Panc1 (cell line): ENCODE measurements around the gene DEUP1. TPM values are rescaled to one million over a fixed set of nuclear protein-coding genes. Genes with fewer than 3 reads are reported as not detected.

Source experiments
- ATAC-seq: fragments of 200-7000 bp; cut with Tn5 transposase; 2 replicates; pipeline ENCODE4 v1.9.1; 2020; ENCODE audit warnings: mild to moderate bottlenecking, moderate library complexity
- BruUV-seq: library from RNA; stranded (reverse); fragments of 400-500 nt; replicated peaks from 2 replicates; lab custom pipeline; 2021; lab: Mats Ljungman, UMichigan
- CTCF ChIA-PET: fragments of 300-600 bp; sonication (Branson Sonifier 250); formaldehyde crosslinking; loops from one replicate; lab custom pipeline; 2022; ENCODE audit warnings: antibody characterized with exemption; lab: Charles Lee
- POLR2A ChIA-PET: fragments of 300-600 bp; sonication (Branson Sonifier 250); formaldehyde crosslinking; loops from one replicate; lab custom pipeline; 2022; ENCODE audit warnings: antibody characterized with exemption; lab: Charles Lee
- DNase-seq: peaks from one replicate; pipeline ENCODE4 v3.0.0-alpha.2; 2010; ENCODE audit warnings: low read depth, low spot score
- H3K27ac ChIP-seq: 2 replicates; pipeline ENCODE4 v1.5.1; 2011; ENCODE audit warnings: mild to moderate bottlenecking, low read length, inconsistent platforms
- H3K27me3 ChIP-seq: fragments of 200-500 bp; sonication (Bioruptor generic); 2 replicates; pipeline ENCODE4 v1.6.0; 2014; ENCODE audit warnings: low read length, inconsistent platforms; ENCODE audit not compliant: control insufficient read depth, insufficient read depth
- H3K36me3 ChIP-seq: fragments of 200-500 bp; sonication (Bioruptor generic); 2 replicates; pipeline ENCODE4 v1.5.1; 2014; ENCODE audit warnings: inconsistent platforms, mild to moderate bottlenecking, low read length, moderate library complexity; ENCODE audit not compliant: control insufficient read depth, insufficient read depth
- H3K4me1 ChIP-seq: 2 replicates; pipeline ENCODE4 v1.5.1; 2011; ENCODE audit warnings: inconsistent platforms, mild to moderate bottlenecking, low read length, moderate library complexity; ENCODE audit not compliant: control insufficient read depth, insufficient read depth
- H3K4me3 ChIP-seq, 2 experiments: 2 replicates each; pipeline ENCODE4 v1.5.1; 2011 to 2012; ENCODE audit warnings: low read depth in 2 of 2, low read length in 2 of 2, mild to moderate bottlenecking in 2 of 2, inconsistent platforms in 1 of 2, moderate library complexity in 1 of 2
- H3K9me3 ChIP-seq: fragments of 200-500 bp; sonication (Bioruptor generic); 2 replicates; pipeline ENCODE4 v1.5.1; 2014; ENCODE audit warnings: low read depth, mild to moderate bottlenecking, inconsistent platforms, low read length, moderate library complexity; ENCODE audit not compliant: control insufficient read depth, insufficient read depth
- POLR2AphosphoS5 ChIP-seq: IDR thresholded peaks from 2 replicates; pipeline ENCODE4 v1.6.1; 2012; ENCODE audit warnings: mild to moderate bottlenecking, low read depth, low read length, moderate library complexity
- SIN3A ChIP-seq: IDR thresholded peaks from 2 replicates; pipeline ENCODE4 v1.6.1; 2012; ENCODE audit warnings: low read depth, mild to moderate bottlenecking, low read length, moderate library complexity, borderline replicate concordance; ENCODE audit not compliant: insufficient read depth
- TCF7L2 ChIP-seq: IDR thresholded peaks from 2 replicates; pipeline ENCODE4 v1.6.1; 2011; ENCODE audit warnings: mild to moderate bottlenecking, low read depth, low read length, inconsistent platforms
- in situ Hi-C: cut with HindIII; loops from 2 replicates; pipeline ENCODE4 v1.10.0; 2016; ENCODE audit warnings: low sequenced_read_pairs, low pct_unique_long_range_greater_than_20kb
- intact Hi-C: fragments of 100-400 bp; cut with micrococcal nuclease; formaldehyde crosslinking; loops from one replicate; pipeline ENCODE4 v1.10.0; 2022; ENCODE audit not compliant: unreplicated experiment
- total RNA-seq: library from RNA; stranded (reverse); gene quantifications from one replicate; pipeline ENCODE4 v1.2.1, GENCODE V29; 2021; ENCODE audit not compliant: unreplicated experiment
- TF ChIP-seq, protein P1 (sequence below), 2 experiments: IDR thresholded peaks; 2 replicates each; pipeline ENCODE4 v1.6.1; 2011 to 2012; ENCODE audit warnings: low read depth in 2 of 2, control low read depth in 1 of 2, low read length in 1 of 2, mild to moderate bottlenecking in 1 of 2, moderate library complexity in 1 of 2; ENCODE audit not compliant: insufficient read depth in 1 of 2
- TF ChIP-seq, protein P2 (sequence below): fragments of 450-650 bp; IDR thresholded peaks from 2 replicates; pipeline ENCODE4 v1.5.1; 2017; ENCODE audit warnings: mild to moderate bottlenecking

DEUP1 gene
- total RNA-seq, 1 experiment from 2014 or later = not detected

DNA sequence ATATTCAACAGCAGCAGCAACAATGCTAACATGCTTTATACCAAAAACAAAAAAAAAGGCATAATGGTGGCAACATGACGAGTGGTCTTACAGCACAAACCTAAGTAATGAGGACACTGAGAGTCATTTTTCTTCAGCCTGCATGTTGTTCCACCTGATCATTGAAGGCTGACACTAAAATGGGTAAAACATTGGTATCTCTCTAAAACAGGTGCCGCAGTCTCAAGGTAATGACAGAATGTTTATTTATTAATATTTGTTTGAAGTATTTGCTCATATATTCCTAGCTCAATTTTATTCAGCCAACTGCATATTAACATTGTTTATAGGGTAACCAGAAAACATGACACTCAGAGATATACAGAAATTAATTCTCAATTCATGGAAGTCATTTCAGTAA, 8.3 kb upstream of the DEUP1 start:
- in situ Hi-C loops = no loop called here

DNA sequence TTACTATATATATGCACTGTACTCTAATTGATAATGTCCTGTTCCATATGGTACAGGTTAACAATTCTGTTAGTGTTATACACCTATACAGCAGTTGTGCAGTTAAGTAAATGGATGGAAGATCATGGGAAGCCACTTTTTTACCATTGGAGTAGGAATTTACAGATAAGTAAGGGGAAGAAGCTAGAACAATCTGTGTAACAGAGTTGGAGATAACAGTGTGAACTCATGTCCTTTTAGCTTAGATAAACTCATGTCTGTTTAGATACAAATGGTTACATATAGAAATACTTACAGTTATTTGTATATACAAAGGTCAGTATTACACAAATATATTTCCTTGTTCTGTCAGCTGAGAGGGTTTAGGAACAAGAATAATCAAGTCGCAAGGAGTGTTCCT, 6.8 kb upstream of the DEUP1 start:
- in situ Hi-C loops = no loop called here
- H3K9me3 ChIP-seq = peaks cover 8% of the 10 kb centered on the region
- intact Hi-C loops = no loop called here
- DNase-seq = no peak
- ChIA-PET POLR2A (no interaction called here), CTCF (no interaction called here)
- H3K4me1 ChIP-seq = no peaks in the 10 kb centered on the region
- H3K27ac ChIP-seq = no peak overlapping the region
- H3K27me3 ChIP-seq = no peaks in the 10 kb centered on the region; the same call in 1 of the 2 replicates
- ATAC-seq = no peak
- H3K4me3 ChIP-seq = no peak overlapping the region
- no peak for TF ChIP-seq TCF7L2
- no peak for TF ChIP-seq POLR2AphosphoS5
- TF ChIP-seq SIN3A = no peak
- TF ChIP-seq, protein P1, sequence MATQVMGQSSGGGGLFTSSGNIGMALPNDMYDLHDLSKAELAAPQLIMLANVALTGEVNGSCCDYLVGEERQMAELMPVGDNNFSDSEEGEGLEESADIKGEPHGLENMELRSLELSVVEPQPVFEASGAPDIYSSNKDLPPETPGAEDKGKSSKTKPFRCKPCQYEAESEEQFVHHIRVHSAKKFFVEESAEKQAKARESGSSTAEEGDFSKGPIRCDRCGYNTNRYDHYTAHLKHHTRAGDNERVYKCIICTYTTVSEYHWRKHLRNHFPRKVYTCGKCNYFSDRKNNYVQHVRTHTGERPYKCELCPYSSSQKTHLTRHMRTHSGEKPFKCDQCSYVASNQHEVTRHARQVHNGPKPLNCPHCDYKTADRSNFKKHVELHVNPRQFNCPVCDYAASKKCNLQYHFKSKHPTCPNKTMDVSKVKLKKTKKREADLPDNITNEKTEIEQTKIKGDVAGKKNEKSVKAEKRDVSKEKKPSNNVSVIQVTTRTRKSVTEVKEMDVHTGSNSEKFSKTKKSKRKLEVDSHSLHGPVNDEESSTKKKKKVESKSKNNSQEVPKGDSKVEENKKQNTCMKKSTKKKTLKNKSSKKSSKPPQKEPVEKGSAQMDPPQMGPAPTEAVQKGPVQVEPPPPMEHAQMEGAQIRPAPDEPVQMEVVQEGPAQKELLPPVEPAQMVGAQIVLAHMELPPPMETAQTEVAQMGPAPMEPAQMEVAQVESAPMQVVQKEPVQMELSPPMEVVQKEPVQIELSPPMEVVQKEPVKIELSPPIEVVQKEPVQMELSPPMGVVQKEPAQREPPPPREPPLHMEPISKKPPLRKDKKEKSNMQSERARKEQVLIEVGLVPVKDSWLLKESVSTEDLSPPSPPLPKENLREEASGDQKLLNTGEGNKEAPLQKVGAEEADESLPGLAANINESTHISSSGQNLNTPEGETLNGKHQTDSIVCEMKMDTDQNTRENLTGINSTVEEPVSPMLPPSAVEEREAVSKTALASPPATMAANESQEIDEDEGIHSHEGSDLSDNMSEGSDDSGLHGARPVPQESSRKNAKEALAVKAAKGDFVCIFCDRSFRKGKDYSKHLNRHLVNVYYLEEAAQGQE (IDR thresholded peaks at IDR 0.05; ENCODE audit: insufficient read depth in 1 of 2, low read depth in 2 of 2, low read length in 1 of 2) = no peak
- TF ChIP-seq, protein P2, sequence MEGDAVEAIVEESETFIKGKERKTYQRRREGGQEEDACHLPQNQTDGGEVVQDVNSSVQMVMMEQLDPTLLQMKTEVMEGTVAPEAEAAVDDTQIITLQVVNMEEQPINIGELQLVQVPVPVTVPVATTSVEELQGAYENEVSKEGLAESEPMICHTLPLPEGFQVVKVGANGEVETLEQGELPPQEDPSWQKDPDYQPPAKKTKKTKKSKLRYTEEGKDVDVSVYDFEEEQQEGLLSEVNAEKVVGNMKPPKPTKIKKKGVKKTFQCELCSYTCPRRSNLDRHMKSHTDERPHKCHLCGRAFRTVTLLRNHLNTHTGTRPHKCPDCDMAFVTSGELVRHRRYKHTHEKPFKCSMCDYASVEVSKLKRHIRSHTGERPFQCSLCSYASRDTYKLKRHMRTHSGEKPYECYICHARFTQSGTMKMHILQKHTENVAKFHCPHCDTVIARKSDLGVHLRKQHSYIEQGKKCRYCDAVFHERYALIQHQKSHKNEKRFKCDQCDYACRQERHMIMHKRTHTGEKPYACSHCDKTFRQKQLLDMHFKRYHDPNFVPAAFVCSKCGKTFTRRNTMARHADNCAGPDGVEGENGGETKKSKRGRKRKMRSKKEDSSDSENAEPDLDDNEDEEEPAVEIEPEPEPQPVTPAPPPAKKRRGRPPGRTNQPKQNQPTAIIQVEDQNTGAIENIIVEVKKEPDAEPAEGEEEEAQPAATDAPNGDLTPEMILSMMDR = no peak
- no TSS peak for BruUV-seq
- H3K36me3 ChIP-seq = no peaks in the 10 kb centered on the region

More for the DNA sequence above, 8.3 kb upstream of the DEUP1 start:
- intact Hi-C loops = no loop called here
- Histone ChIP-seq H3K4me3 (no peak overlapping the region), H3K27ac (no peak overlapping the region), H3K36me3 (no peaks in the 10 kb centered on the region), H3K9me3 (peaks cover 11% of the 10 kb centered on the region), H3K4me1 (no peaks in the 10 kb centered on the region), H3K27me3 (no peaks in the 10 kb centered on the region; the same call in 1 of the 2 replicates)
- no TSS peak for BruUV-seq
- ATAC-seq (no peak), DNase-seq (no peak)
- CTCF ChIA-PET = no interaction called here
- POLR2A ChIA-PET = no interaction called here
- no peak for TF ChIP-seq POLR2AphosphoS5
- no peak for TF ChIP-seq SIN3A
- TF ChIP-seq, protein P2 = no peak
- TF ChIP-seq, protein P1 (IDR thresholded peaks at IDR 0.05; ENCODE audit: insufficient read depth in 1 of 2, low read depth in 2 of 2, low read length in 1 of 2) = no peak
- no peak for TF ChIP-seq TCF7L2
